Trophoblast cell (in vitro differentiated cells and primary cell): Measurements from ENCODE around the gene CRACR2B.

Experiments
- DNase-seq, 2 donors: peaks; one replicate each; pipeline ENCODE4 v3.0.0-alpha.2; 2016
- H2AFZ ChIP-seq: 2 replicates; pipeline ENCODE4 v1.6.1; 2013; ENCODE audit warnings: low read length, moderate library complexity, mild to moderate bottlenecking; ENCODE audit not compliant: insufficient read depth, poor library complexity
- H2AK5ac ChIP-seq: 2 replicates; pipeline ENCODE4 v1.6.1; 2013; ENCODE audit warnings: mild to moderate bottlenecking, low read length
- H2BK120ac ChIP-seq: 2 replicates; pipeline ENCODE4 v1.6.1; 2013; ENCODE audit warnings: low read length, mild to moderate bottlenecking, moderate library complexity; ENCODE audit not compliant: insufficient read depth, poor library complexity
- H2BK12ac ChIP-seq: 2 replicates; pipeline ENCODE4 v1.6.1; 2013; ENCODE audit warnings: mild to moderate bottlenecking, low read length, moderate library complexity
- H2BK5ac ChIP-seq: 2 replicates; pipeline ENCODE4 v1.6.1; 2013; ENCODE audit warnings: low read length, low read depth, moderate library complexity, mild to moderate bottlenecking; ENCODE audit not compliant: poor library complexity
- H3K14ac ChIP-seq: 2 replicates; pipeline ENCODE4 v1.6.1; 2013; ENCODE audit warnings: mild to moderate bottlenecking, low read length
- H3K18ac ChIP-seq: 2 replicates; pipeline ENCODE4 v1.6.1; 2013; ENCODE audit warnings: mild to moderate bottlenecking, low read length
- H3K23ac ChIP-seq: 2 replicates; pipeline ENCODE4 v1.6.1; 2013; ENCODE audit warnings: low read length
- H3K27ac ChIP-seq: 2 replicates; pipeline ENCODE4 v1.5.1; 2013; ENCODE audit warnings: low read depth, mild to moderate bottlenecking, inconsistent platforms, low read length, moderate library complexity
- H3K27me3 ChIP-seq: 2 replicates; pipeline ENCODE4 v1.6.1; 2013; ENCODE audit warnings: inconsistent platforms, mild to moderate bottlenecking, low read length, moderate library complexity; ENCODE audit not compliant: insufficient read depth
- H3K36me3 ChIP-seq, 2 experiments: 1 replicate in 1 of 2; 2 replicates in 1 of 2; pipeline ENCODE4 v1.6.1; 2013; ENCODE audit warnings: low read length in 2 of 2, mild to moderate bottlenecking in 2 of 2, moderate library complexity in 1 of 2; ENCODE audit not compliant: insufficient read depth in 2 of 2, control insufficient read depth in 1 of 2
- H3K4ac ChIP-seq: 2 replicates; pipeline ENCODE4 v1.6.1; 2013; ENCODE audit warnings: low read depth, mild to moderate bottlenecking, low read length, moderate library complexity
- H3K4me1 ChIP-seq, 2 experiments: 1 replicate in 1 of 2; 2 replicates in 1 of 2; pipeline ENCODE4 v1.6.1; 2013; ENCODE audit warnings: low read length in 2 of 2, mild to moderate bottlenecking in 2 of 2, moderate library complexity in 1 of 2; ENCODE audit not compliant: insufficient read depth in 2 of 2, control insufficient read depth in 1 of 2
- H3K4me2 ChIP-seq: 2 replicates; pipeline ENCODE4 v1.6.1; 2013; ENCODE audit warnings: inconsistent platforms, mild to moderate bottlenecking, low read length, moderate library complexity
- H3K4me3 ChIP-seq: 2 replicates; pipeline ENCODE4 v1.5.1; 2013; ENCODE audit warnings: mild to moderate bottlenecking, low read depth, low read length, inconsistent platforms
- H3K79me1 ChIP-seq: one replicate; pipeline ENCODE4 v1.6.1; 2013; ENCODE audit warnings: low read length
- H3K79me2 ChIP-seq: 2 replicates; pipeline ENCODE4 v1.6.1; 2013; ENCODE audit warnings: low read length, mild to moderate bottlenecking; ENCODE audit not compliant: control insufficient read depth, insufficient read depth, poor library complexity
- H3K9ac ChIP-seq: 2 replicates; pipeline ENCODE4 v1.6.1; 2013; ENCODE audit warnings: mild to moderate bottlenecking, low read length
- H3K9me3 ChIP-seq: 2 replicates; pipeline ENCODE4 v1.6.1; 2013; ENCODE audit warnings: low read depth, mild to moderate bottlenecking, control low read depth, inconsistent platforms, low read length; ENCODE audit not compliant: insufficient read depth
- H4K12ac ChIP-seq: 2 replicates; pipeline ENCODE4 v1.6.1; 2013; ENCODE audit warnings: low read depth, mild to moderate bottlenecking, low read length, moderate library complexity
- H4K8ac ChIP-seq: 2 replicates; pipeline ENCODE4 v1.6.1; 2013; ENCODE audit warnings: low read depth, mild to moderate bottlenecking, low read length, moderate library complexity
- H4K91ac ChIP-seq: one replicate; pipeline ENCODE4 v1.6.1; 2013; ENCODE audit warnings: low read depth, mild to moderate bottlenecking, low read length, moderate library complexity
- WGBS: extraction: QIAGEN DNeasy Blood & Tissue Kit; methylation state at CpG from one replicate; pipeline ENCODE4 v1.1.7; 2013; ENCODE audit warnings: missing lambda C conversion rate; ENCODE audit not compliant: insufficient read length, insufficient coverage; ENCODE audit errors: extremely low coverage; 5-methylcytosine and 5-hydroxymethylcytosine counted together

The CRACR2B gene

GRCh38 chr11:813072-813455 is 14.7 kb upstream of the CRACR2B start:
- H3K14ac ChIP-seq = no peak overlapping the region
- no peak overlapping the region for H2BK5ac ChIP-seq
- H3K4me3 ChIP-seq = no peak overlapping the region
- peaks cover 14% of the 10 kb centered on the region for H3K79me1 ChIP-seq
- H3K4ac ChIP-seq = no peak overlapping the region
- H3K23ac ChIP-seq = no peak overlapping the region
- no peak for DNase-seq
- H3K9me3 ChIP-seq = peaks cover 2% of the 10 kb centered on the region
- no peak overlapping the region for H3K4me2 ChIP-seq
- no peaks in the 10 kb centered on the region for H3K27me3 ChIP-seq
- H3K79me2 ChIP-seq = peaks cover 19% of the 10 kb centered on the region
- H2AK5ac ChIP-seq = no peak overlapping the region
- peaks cover 31% of the 10 kb centered on the region in 2 experiments for H3K36me3 ChIP-seq
- no peak overlapping the region for H4K91ac ChIP-seq
- no CpG with 5 or more reads among the region's 6 CpGs for WGBS
- no peak overlapping the region for H2AFZ ChIP-seq
- H2BK120ac ChIP-seq = no peak overlapping the region
- H3K9ac ChIP-seq = no peak overlapping the region
- H3K18ac ChIP-seq = no peak overlapping the region
- H4K8ac ChIP-seq = no peak overlapping the region
- peaks cover 9 to 17% of the 10 kb centered on the region in 2 experiments for H3K4me1 ChIP-seq
- H3K27ac ChIP-seq = no peak overlapping the region
- H2BK12ac ChIP-seq = no peak overlapping the region
- H4K12ac ChIP-seq = no peak overlapping the region

GRCh38 chr11:813456-814096 is 14.1 kb upstream of the CRACR2B start:
- Histone ChIP-seq H4K12ac (peak overlapping the region; percentile 29), H3K9me3 (peaks cover 2% of the 10 kb centered on the region), H2BK120ac (no peak overlapping the region), H3K79me1 (peaks cover 14% of the 10 kb centered on the region), H4K91ac (no peak overlapping the region), H3K18ac (no peak overlapping the region), H3K23ac (no peak overlapping the region), H3K4me3 (no peak overlapping the region), H2AFZ (no peak overlapping the region), H4K8ac (no peak overlapping the region), H3K14ac (no peak overlapping the region), H2BK12ac (no peak overlapping the region), H3K9ac (no peak overlapping the region), H3K36me3 (peaks cover 31% of the 10 kb centered on the region in 2 experiments), H3K27me3 (no peaks in the 10 kb centered on the region), H3K4me2 (no peak overlapping the region), H2AK5ac (no peak overlapping the region), H3K4ac (no peak overlapping the region), H3K27ac (no peak overlapping the region), H2BK5ac (no peak overlapping the region), H3K4me1 (peaks cover 7 to 16% of the 10 kb centered on the region in 2 experiments), H3K79me2 (peaks cover 19% of the 10 kb centered on the region)
- no CpG with 5 or more reads among the region's 9 CpGs for WGBS
- DNase-seq = no peak

GRCh38 chr11:815675-816432 is 11.9 kb upstream of the CRACR2B start:
- peaks cover 12 to 21% of the 10 kb centered on the region in 2 experiments for H3K4me1 ChIP-seq
- no peak overlapping the region for H4K8ac ChIP-seq
- H2AFZ ChIP-seq = no peak overlapping the region
- no peak overlapping the region for H3K4me2 ChIP-seq
- H3K14ac ChIP-seq = no peak overlapping the region
- H3K27ac ChIP-seq = no peak overlapping the region
- peaks cover 2% of the 10 kb centered on the region for H3K9me3 ChIP-seq
- H2AK5ac ChIP-seq = no peak overlapping the region
- H3K27me3 ChIP-seq = no peaks in the 10 kb centered on the region
- no peak overlapping the region for H2BK5ac ChIP-seq
- H3K4me3 ChIP-seq = peak overlapping the region; percentile 3
- peaks cover 7% of the 10 kb centered on the region for H3K79me1 ChIP-seq
- peaks cover 5% of the 10 kb centered on the region for H3K79me2 ChIP-seq
- H4K12ac ChIP-seq = no peak overlapping the region
- no peak overlapping the region for H2BK120ac ChIP-seq
- H3K4ac ChIP-seq = no peak overlapping the region
- no peak overlapping the region for H3K23ac ChIP-seq
- H4K91ac ChIP-seq = no peak overlapping the region
- no CpG with 5 or more reads among the region's 11 CpGs for WGBS
- no peak overlapping the region for H3K18ac ChIP-seq
- H3K9ac ChIP-seq = no peak overlapping the region
- no peak for DNase-seq
- H3K36me3 ChIP-seq = peaks cover 31% of the 10 kb centered on the region in 2 experiments
- H2BK12ac ChIP-seq = no peak overlapping the region

GRCh38 chr11:816433-816779 is 11.3 kb upstream of the CRACR2B start:
- Histone ChIP-seq H3K79me1 (peaks cover 7% of the 10 kb centered on the region), H2AFZ (no peak overlapping the region), H3K36me3 (peaks cover 25 to 28% of the 10 kb centered on the region in 2 experiments), H3K27me3 (no peaks in the 10 kb centered on the region), H3K79me2 (peaks cover 3% of the 10 kb centered on the region), H2BK120ac (no peak overlapping the region), H3K14ac (no peak overlapping the region), H3K18ac (no peak overlapping the region), H4K12ac (no peak overlapping the region), H2AK5ac (no peak overlapping the region), H4K8ac (no peak overlapping the region), H3K9ac (no peak overlapping the region), H3K9me3 (peaks cover 2% of the 10 kb centered on the region), H3K4me1 (peaks cover 13 to 20% of the 10 kb centered on the region in 2 experiments), H2BK5ac (no peak overlapping the region), H3K27ac (no peak overlapping the region), H4K91ac (no peak overlapping the region), H3K23ac (no peak overlapping the region), H3K4me2 (no peak overlapping the region), H3K4me3 (peak overlapping the region; percentile 3), H3K4ac (no peak overlapping the region), H2BK12ac (no peak overlapping the region)
- DNase-seq = no peak
- WGBS = no CpG with 5 or more reads among the region's 11 CpGs
